GM23338 (cell line): Measurements from ENCODE around the gene SERPINH1. TPM values are rescaled to one million over a fixed set of nuclear protein-coding genes. Genes with fewer than 3 reads are reported as not detected.

Experiments
- ETS1 ChIP-seq: IDR thresholded peaks from 2 replicates; pipeline ENCODE4 v1.6.1; 2016; ENCODE audit warnings: antibody characterized with exemption
- JUNB ChIP-seq: IDR thresholded peaks from one replicate; pipeline ENCODE4 v1.6.1; 2016; ENCODE audit warnings: antibody characterized with exemption; ENCODE audit not compliant: unreplicated experiment
- STAT1 ChIP-seq: IDR thresholded peaks from one replicate; pipeline ENCODE4 v1.6.1; 2016; ENCODE audit warnings: antibody characterized with exemption; ENCODE audit not compliant: unreplicated experiment
- ZNF462 ChIP-seq: fragments of 250-450 bp; sonication (Bioruptor Pico); IDR thresholded peaks from 2 replicates; pipeline ENCODE4 v1.5.0; 2020; ENCODE audit warnings: mild to moderate bottlenecking, moderate library complexity
- polyA plus RNA-seq: library from polyadenylated mRNA; unstranded; fragments of >200 nt; fragmentation: Nextera tagmentation; extraction: Ambion mirVana; gene quantifications from 2 replicates; pipeline ENCODE4 v1.2.1, GENCODE V29; 2016
- total RNA-seq: library from RNA; depleted of rRNA; stranded (reverse); fragments of >200 nt; shearing (Covaris generic); gene quantifications from 2 replicates; pipeline ENCODE4 v1.2.3, GENCODE V29; 2014
- TF ChIP-seq, protein P1 (sequence below): IDR thresholded peaks from one replicate; pipeline ENCODE4 v1.6.1; 2018; ENCODE audit warnings: antibody characterized with exemption; ENCODE audit not compliant: unreplicated experiment

SERPINH1 gene
- total and polyA plus RNA-seq, 2 experiments from 2014 or later: 238 to 1,217 TPM

GRCh38 chr11:75603791-75604736, 42.0 kb downstream of the SERPINH1 start (continued):
- TF ChIP-seq ZNF462 (no peak), ETS1 (no peak), STAT1 (no peak), JUNB (no peak)
- TF ChIP-seq, protein P1, sequence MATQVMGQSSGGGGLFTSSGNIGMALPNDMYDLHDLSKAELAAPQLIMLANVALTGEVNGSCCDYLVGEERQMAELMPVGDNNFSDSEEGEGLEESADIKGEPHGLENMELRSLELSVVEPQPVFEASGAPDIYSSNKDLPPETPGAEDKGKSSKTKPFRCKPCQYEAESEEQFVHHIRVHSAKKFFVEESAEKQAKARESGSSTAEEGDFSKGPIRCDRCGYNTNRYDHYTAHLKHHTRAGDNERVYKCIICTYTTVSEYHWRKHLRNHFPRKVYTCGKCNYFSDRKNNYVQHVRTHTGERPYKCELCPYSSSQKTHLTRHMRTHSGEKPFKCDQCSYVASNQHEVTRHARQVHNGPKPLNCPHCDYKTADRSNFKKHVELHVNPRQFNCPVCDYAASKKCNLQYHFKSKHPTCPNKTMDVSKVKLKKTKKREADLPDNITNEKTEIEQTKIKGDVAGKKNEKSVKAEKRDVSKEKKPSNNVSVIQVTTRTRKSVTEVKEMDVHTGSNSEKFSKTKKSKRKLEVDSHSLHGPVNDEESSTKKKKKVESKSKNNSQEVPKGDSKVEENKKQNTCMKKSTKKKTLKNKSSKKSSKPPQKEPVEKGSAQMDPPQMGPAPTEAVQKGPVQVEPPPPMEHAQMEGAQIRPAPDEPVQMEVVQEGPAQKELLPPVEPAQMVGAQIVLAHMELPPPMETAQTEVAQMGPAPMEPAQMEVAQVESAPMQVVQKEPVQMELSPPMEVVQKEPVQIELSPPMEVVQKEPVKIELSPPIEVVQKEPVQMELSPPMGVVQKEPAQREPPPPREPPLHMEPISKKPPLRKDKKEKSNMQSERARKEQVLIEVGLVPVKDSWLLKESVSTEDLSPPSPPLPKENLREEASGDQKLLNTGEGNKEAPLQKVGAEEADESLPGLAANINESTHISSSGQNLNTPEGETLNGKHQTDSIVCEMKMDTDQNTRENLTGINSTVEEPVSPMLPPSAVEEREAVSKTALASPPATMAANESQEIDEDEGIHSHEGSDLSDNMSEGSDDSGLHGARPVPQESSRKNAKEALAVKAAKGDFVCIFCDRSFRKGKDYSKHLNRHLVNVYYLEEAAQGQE: no peak
